Tibial artery (tissue), 4 donors: ENCODE results near the gene PDHB.

ENCODE experiments used
- DNase-seq, 2 donors: peaks; one replicate each; pipeline ENCODE4 v3.0.0-alpha.2; 2019
- H3K27ac ChIP-seq, 2 donors: fragments of 200-600 bp; sonication (generic) in 1 of 2; 1 replicate in 1 of 2; 2 replicates in 1 of 2; pipeline ENCODE4 v1.5.1; 2018 to 2019; ENCODE audit warnings: mild to moderate bottlenecking in 1 of 2
- H3K27me3 ChIP-seq, 2 donors: fragments of 200-600 bp; sonication (generic) in 1 of 2; one replicate each; pipeline versions ENCODE4 v1.5.1 to v1.6.0; 2016 to 2019
- H3K36me3 ChIP-seq, 3 donors: fragments of 200-600 bp; sonication (generic) in 2 of 3; one replicate each; pipeline ENCODE4 v1.5.1; 2016 to 2019; ENCODE audit warnings: mild to moderate bottlenecking in 2 of 3
- H3K4me1 ChIP-seq, 4 donors: fragments of 200-600 bp; sonication (generic) in 2 of 4; 1 replicate in 3 of 4; 2 replicates in 1 of 4; pipeline ENCODE4 v1.5.1; 2016 to 2019
- H3K4me3 ChIP-seq, 2 donors: fragments of 200-600 bp; sonication (generic) in 1 of 2; 1 replicate in 1 of 2; 2 replicates in 1 of 2; pipeline ENCODE4 v1.5.1; 2018 to 2019; ENCODE audit warnings: mild to moderate bottlenecking in 2 of 2
- H3K9me3 ChIP-seq, 3 donors: fragments of 200-600 bp; sonication (generic) in 1 of 3; one replicate each; pipeline ENCODE4 v1.5.1; 2016 to 2019
- CTCF ChIP-seq, 2 experiments: fragments of 200-600 bp in 1 of 2; fragments of 450-650 bp in 1 of 2; IDR thresholded peaks; one replicate each; pipeline ENCODE4 v1.5.1; 2017 to 2019; ENCODE audit warnings: antibody characterized with exemption in 2 of 2, mild to moderate bottlenecking in 1 of 2, moderate library complexity in 1 of 2
- intact Hi-C: fragments of 100-400 bp; cut with DNase I; formaldehyde crosslinking; loops from one replicate; pipeline ENCODE4 v1.15.0; 2023; ENCODE audit warnings: low total_unique reads

The PDHB gene

DNA sequence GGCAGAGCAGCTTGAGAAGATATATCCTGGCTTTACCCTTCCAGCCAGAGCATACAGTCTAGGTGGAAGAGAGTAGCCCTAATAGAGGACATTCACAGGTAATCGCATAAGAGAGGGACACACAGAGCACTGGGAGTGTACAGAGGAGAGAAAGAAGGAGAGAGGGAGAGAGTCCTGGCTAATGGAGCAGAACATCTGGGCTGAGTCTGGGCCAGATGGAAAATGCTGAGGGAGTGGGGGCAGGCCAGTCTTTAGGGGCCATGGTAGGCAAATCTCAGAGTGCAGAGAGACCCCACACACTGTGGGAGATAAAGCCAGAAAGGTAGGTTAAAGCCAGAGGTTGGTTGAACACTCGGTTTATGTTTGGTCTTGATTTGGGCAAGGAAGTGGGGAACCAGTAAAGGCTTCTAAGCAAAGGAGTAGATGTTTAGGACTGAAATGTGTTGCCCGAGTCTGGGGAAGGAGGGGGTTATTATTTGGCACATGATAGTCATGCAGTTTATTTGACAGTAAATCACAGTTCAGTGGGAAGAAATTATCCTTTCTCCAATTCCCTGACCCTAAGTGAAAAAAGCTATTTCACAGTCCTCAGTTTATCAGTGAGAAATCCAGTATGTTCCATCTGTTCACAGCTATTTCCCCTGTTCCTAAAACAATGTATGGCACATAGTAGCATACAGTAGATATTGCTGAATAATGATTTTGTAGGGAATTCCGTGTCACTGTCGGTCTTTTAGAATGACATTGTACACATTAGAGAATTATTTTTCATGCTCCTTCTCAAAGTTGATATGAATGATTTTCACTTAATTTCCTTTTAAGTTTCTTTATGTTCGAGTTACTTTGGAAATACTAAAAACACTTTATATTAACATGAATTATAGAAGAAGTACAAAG is 45.7 kb downstream of the PDHB start:
- intact Hi-C loops: no loop called here
- DNase-seq: no peak
- Histone ChIP-seq H3K27ac (peak overlapping the region; percentile 18 to 31), H3K9me3 (no peaks in the 10 kb centered on the region), H3K36me3 (peaks cover 0 to 13% (median 3%) of the 10 kb centered on the region in 3 donors), H3K4me1 (peaks cover 0 to 30% (median 6%) of the 10 kb centered on the region in 4 donors), H3K4me3 (no peak overlapping the region), H3K27me3 (no peaks in the 10 kb centered on the region)
- no peak for TF ChIP-seq CTCF (IDR thresholded peaks at IDR 0.05)

- peaks cover 0 to 30% (median 6%) of the 10 kb centered on the region in 4 donors for H3K4me1 ChIP-seq
- peak; percentile 39 to 72 for DNase-seq
- no peak overlapping the region for H3K4me3 ChIP-seq
- TF ChIP-seq CTCF (IDR thresholded peaks at IDR 0.05): no peak
- intact Hi-C loops: no loop called here
- H3K27me3 ChIP-seq: no peaks in the 10 kb centered on the region
- no peaks in the 10 kb centered on the region for H3K9me3 ChIP-seq
- peaks cover 0 to 9% (median 6%) of the 10 kb centered on the region in 3 donors for H3K36me3 ChIP-seq
- peak overlapping the region; percentile 24 to 31 for H3K27ac ChIP-seq
Measured at GRCh38 chr3:58386626-58387365, 46.8 kb downstream of the PDHB start.

DNA sequence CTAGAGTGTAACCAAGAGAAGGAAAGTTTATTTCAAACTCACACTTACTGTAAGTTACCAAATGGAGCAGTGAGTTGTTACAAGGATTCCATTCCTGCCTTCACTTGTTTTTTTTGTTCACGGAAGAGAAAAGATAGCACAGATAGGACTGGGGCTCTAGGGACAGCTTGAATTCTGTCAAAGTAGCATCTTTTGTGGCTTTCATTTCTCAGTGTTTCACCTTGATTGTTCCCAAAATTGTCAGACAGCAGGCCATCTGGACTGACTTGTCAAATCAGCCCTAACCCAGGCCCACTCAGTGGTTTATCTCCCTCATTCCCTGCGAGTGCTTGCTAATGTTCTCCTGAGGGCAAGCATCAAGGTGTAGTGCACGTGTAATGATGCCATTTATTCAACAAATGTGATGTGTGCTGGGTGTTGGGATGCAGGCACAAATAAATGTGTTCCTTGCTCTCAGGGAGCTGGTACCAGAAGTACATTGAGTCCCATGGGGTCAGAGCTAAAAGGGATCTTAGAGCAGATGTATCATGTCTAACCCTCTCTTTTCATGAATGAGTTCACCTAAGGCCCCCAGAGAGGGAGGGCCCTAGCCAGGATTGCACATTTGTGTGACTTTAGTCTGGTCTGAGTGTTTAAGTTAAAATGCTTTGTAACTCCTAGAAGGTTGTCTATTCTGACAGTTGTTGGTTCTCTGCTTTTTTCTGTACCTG is 49.1 kb downstream of the PDHB start:
- DNase-seq: no peak
- intact Hi-C loops: no loop called here
- Histone ChIP-seq H3K9me3 (no peaks in the 10 kb centered on the region), H3K36me3 (peaks cover 0 to 9% (median 0%) of the 10 kb centered on the region in 3 donors), H3K27ac (no peak overlapping the region), H3K4me3 (no peak overlapping the region), H3K27me3 (no peaks in the 10 kb centered on the region), H3K4me1 (peaks cover 0 to 30% (median 6%) of the 10 kb centered on the region in 4 donors)
- no peak for TF ChIP-seq CTCF (IDR thresholded peaks at IDR 0.05)

DNA sequence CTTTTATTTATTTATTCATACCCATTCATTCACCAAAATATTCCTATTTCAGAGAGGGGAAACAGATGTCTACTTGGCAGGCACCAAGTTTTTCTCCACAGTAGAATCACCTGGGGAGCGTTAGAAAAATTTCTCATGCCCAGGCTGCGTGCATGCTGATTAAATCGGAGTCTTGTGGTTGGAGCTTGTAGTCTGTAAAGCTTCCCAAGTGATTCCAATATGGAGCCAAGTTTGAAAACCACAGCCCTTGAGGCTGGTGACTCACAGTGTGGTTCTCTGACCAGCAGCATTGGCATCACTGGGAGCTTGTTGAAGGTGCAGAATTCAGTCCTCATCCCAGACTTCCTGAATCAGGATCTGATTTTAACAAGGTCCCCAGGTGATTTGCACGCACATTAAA is 49.7 kb downstream of the PDHB start:
- H3K9me3 ChIP-seq: no peaks in the 10 kb centered on the region
- H3K27ac ChIP-seq: no peak overlapping the region
- H3K27me3 ChIP-seq: no peaks in the 10 kb centered on the region
- DNase-seq: peak in 1 of 2 donors; percentile 42
- peaks cover 0 to 27% (median 6%) of the 10 kb centered on the region in 4 donors for H3K4me1 ChIP-seq
- intact Hi-C loops: no loop called here
- H3K36me3 ChIP-seq: peaks cover 0 to 9% (median 0%) of the 10 kb centered on the region in 3 donors
- H3K4me3 ChIP-seq: no peak overlapping the region
- no peak for TF ChIP-seq CTCF (IDR thresholded peaks at IDR 0.05)

DNA sequence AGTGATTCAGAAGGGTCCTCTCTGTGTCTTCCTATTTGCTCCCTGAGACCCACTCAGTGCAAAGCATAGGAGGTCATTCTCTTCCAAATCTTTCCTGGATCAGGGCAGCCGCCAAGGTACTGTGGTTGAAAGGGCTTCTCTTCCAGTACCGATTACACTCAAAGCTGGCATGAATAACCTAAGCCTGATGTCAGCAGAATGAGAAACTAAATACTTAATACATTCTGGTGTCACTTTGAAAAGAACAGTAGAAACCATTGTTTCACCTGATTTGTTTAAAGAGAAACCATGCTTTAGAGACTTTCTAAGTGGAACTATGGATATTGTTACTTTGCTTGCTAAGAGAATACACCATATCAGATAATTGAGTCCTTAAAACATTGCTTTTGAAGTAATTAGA is 50.2 kb downstream of the PDHB start:
- H3K27me3 ChIP-seq: no peaks in the 10 kb centered on the region
- no peak for DNase-seq
- TF ChIP-seq CTCF (IDR thresholded peaks at IDR 0.05): no peak
- peaks cover 0 to 9% (median 0%) of the 10 kb centered on the region in 3 donors for H3K36me3 ChIP-seq
- H3K27ac ChIP-seq: no peak overlapping the region
- H3K4me1 ChIP-seq: peaks cover 0 to 22% (median 6%) of the 10 kb centered on the region in 4 donors
- H3K4me3 ChIP-seq: no peak overlapping the region
- H3K9me3 ChIP-seq: no peaks in the 10 kb centered on the region
- intact Hi-C loops: no loop called here
